Activated CD4-positive, alpha-beta T cell treated with anti-CD3 and anti-CD28 coated beads, Interleukin-2, amount 10 ng/mL, durations not matched to agents 7 days and 5 days (primary cell): Measurements from ENCODE around the gene DCST1. TPM values are rescaled to one million over a fixed set of nuclear protein-coding genes. Genes with fewer than 3 reads are reported as not detected.

Source experiments
- CTCF ChIA-PET: fragments of 350-600 bp; sonication (Branson Sonifier 250); formaldehyde crosslinking; loops from one replicate; lab custom pipeline; 2021; ENCODE audit warnings: antibody characterized with exemption; lab: Charles Lee
- POLR2A ChIA-PET: fragments of 350-600 bp; sonication (Branson Sonifier 250); formaldehyde crosslinking; loops from one replicate; lab custom pipeline; 2021; ENCODE audit warnings: antibody characterized with exemption; lab: Charles Lee
- DNase-seq: peaks from one replicate; pipeline ENCODE4 v3.0.0-alpha.2; 2020
- H3K27ac Mint-ChIP-seq: one replicate; pipeline ENCODE4 v1.8.0; 2021; ENCODE audit warnings: mild to moderate bottlenecking, moderate library complexity, mixed read lengths
- H3K27me3 Mint-ChIP-seq: one replicate; pipeline ENCODE4 v1.8.0; 2021; ENCODE audit warnings: mixed read lengths
- H3K36me3 Mint-ChIP-seq: one replicate; pipeline ENCODE4 v1.8.0; 2021; ENCODE audit warnings: low read depth, mixed read lengths
- H3K4me1 Mint-ChIP-seq: one replicate; pipeline ENCODE4 v1.8.0; 2021; ENCODE audit warnings: mixed read lengths
- H3K4me3 Mint-ChIP-seq: one replicate; pipeline ENCODE4 v1.8.0; 2021; ENCODE audit warnings: mild to moderate bottlenecking, moderate library complexity, mixed read lengths
- H3K9me3 Mint-ChIP-seq: one replicate; pipeline ENCODE4 v1.8.0; 2021; ENCODE audit warnings: mixed read lengths
- total RNA-seq, 2 experiments: library from RNA; stranded (reverse); gene quantifications; one replicate each; pipeline ENCODE4 v1.2.3, GENCODE V29; 2021

Gene DCST1
- total RNA-seq, 2 experiments from 2014 or later = not detected

DNA sequence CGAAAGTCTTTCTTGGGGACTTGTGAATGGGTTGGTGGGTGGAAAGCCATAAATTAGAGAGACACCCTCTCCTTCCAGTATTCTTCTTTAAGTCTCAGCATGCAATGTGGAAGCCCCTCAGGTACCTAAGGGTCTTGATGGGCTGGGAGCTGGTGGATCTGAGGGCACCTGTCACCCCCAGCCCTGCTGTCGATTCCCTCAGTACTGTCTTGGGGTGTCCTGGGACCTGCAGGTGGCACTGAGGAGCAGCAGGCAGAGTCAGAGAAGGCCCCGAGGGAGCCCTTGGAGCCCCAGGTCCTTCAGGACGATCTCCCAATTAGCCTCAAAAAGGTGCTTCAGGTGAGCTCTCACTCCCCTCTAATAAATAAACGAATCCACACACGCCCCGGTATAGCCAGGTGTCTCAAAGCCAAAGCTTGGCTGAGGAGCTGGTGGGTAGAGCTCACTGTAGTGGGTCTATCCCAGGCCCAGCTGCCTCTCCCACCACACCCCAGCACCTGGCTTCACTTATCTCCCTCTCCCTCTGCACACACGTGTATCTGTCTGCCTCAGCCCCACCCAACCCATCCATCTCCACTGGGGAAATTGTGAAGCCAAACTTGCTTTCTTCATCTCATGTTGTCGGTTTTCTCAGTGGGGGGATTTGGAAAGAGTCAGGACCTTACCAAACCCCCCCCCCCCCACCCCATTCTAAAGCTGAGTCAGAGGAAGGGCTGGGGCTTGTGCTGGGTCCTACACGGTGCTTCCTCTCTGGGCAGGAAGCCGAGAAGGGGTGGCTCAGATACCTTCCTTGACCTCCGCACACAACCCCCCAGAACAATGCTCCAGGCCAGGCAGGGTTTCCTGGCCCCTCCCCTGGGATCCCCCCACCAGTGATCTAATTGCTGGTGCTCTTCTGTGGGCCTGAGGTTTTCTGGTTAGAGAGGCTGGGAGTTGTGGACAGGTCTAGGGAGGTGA is 19.1 kb downstream of the DCST1 start:
- H3K36me3 Mint-ChIP-seq = no peaks in the 10 kb centered on the region
- CTCF ChIA-PET = interaction anchor here (0.6 to 3.9 kb wide), 18 partner anchors 9 to 237 kb away, joined by 3 to 48 read pairs (median 3); partner anchors contain the start of genes EFNA3 and KRTCAP2
- no peaks in the 10 kb centered on the region for H3K27me3 Mint-ChIP-seq
- peaks cover 30% of the 10 kb centered on the region for H3K4me1 Mint-ChIP-seq
- no peaks in the 10 kb centered on the region for H3K9me3 Mint-ChIP-seq
- peak overlapping the region; percentile 68 for H3K27ac Mint-ChIP-seq
- DNase-seq = peak; percentile 37
- POLR2A ChIA-PET = interaction anchor here (0.6 kb wide), 1 partner anchor 82 kb away, joined by 3 read pairs; the partner anchor contains the start of gene SHC1
- H3K4me3 Mint-ChIP-seq = peak overlapping the region; percentile 79

DNA sequence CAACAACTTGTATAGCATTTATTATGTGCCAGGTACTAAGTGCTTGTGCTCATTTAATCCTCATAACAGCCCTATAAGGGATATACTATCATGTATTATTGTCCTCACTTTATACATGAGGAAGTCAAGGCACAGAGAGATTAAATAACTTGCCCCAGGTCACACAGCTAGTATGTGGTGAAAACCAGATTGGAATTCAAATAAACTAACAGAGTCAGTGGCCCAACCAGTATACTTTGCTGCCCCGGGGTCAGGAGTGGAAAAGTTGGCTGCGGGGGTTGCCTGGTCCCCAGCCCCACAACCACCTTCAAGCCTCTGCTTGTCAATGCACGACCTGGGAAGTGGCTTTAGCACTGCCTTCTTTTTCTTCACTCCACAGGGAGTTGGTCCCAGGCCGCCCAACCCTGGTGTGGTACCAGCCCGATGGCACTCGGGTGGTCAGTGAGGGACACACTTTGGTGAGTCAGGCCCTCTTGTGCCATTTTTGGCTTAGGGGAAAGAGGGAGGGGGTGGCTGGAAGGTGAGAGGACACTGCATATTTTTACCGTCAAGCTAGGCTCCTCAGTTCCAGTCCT is 20.0 kb downstream of the DCST1 start:
- Mint-ChIP-seq H3K4me3 (peak overlapping the region; percentile 49), H3K4me1 (peaks cover 30% of the 10 kb centered on the region), H3K36me3 (peaks cover 2% of the 10 kb centered on the region), H3K9me3 (no peaks in the 10 kb centered on the region), H3K27ac (no peak overlapping the region), H3K27me3 (no peaks in the 10 kb centered on the region)
- CTCF ChIA-PET = interaction anchor here (0.7 to 3.9 kb wide), 10 partner anchors 8 to 119 kb away, joined by 3 to 48 read pairs (median 4); partner anchors contain the start of gene KRTCAP2
- POLR2A ChIA-PET = no interaction called here
- DNase-seq = no peak

DNA sequence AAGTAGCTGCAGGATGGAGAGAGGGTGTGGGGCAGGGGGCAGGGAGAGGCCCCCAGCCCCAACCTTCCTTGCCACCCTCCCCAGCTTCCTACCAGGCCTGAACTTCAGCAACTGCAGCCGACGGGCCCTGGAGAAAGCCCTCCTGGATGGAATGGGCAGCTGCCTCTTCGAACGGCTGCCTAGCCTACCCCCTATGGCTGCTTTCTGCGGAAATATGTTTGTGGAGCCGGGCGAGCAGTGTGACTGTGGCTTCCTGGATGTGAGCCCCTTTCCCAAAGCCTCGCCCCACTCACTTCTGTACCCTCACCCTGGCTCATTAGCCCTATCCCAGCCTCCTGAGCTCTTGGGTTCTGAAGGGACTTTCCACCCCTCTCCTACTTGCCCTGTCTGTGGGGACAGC is 23.5 kb downstream of the DCST1 start:
- DNase-seq = no peak
- H3K27me3 Mint-ChIP-seq = no peaks in the 10 kb centered on the region
- no peaks in the 10 kb centered on the region for H3K9me3 Mint-ChIP-seq
- POLR2A ChIA-PET = interaction anchor here (0.6 kb wide), 1 partner anchor 28 kb away, joined by 3 read pairs; no protein-coding TSS in a partner anchor
- H3K36me3 Mint-ChIP-seq = peaks cover 2% of the 10 kb centered on the region
- CTCF ChIA-PET = interaction anchor here (1.0 to 1.9 kb wide), 4 partner anchors 24 to 116 kb away, joined by 3 to 9 read pairs (median 4); partner anchors contain the start of gene KRTCAP2
- H3K4me1 Mint-ChIP-seq = peaks cover 21% of the 10 kb centered on the region
- no peak overlapping the region for H3K27ac Mint-ChIP-seq
- H3K4me3 Mint-ChIP-seq = no peak overlapping the region

DNA sequence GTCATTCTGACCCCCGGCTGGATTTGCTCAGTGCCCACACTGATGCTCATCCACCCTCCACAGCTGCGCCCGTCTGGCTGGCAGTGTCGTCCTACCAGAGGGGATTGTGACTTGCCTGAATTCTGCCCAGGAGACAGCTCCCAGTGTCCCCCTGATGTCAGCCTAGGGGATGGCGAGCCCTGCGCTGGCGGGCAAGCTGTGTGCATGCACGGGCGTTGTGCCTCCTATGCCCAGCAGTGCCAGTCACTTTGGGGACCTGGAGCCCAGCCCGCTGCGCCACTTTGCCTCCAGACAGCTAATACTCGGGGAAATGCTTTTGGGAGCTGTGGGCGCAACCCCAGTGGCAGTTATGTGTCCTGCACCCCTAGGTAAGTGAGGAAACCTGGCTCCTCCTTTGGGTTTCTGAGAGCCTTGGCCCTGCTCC is 24.2 kb downstream of the DCST1 start:
- ChIA-PET CTCF (interaction anchor here (1.0 to 1.9 kb wide), 3 partner anchors 25 to 115 kb away, joined by 3 to 9 read pairs (median 5); partner anchors contain the start of gene KRTCAP2), POLR2A (no interaction called here)
- Mint-ChIP-seq H3K4me3 (no peak overlapping the region), H3K4me1 (peaks cover 20% of the 10 kb centered on the region), H3K27ac (no peak overlapping the region), H3K36me3 (peaks cover 2% of the 10 kb centered on the region), H3K27me3 (no peaks in the 10 kb centered on the region), H3K9me3 (no peaks in the 10 kb centered on the region)
- DNase-seq = no peak

DNA sequence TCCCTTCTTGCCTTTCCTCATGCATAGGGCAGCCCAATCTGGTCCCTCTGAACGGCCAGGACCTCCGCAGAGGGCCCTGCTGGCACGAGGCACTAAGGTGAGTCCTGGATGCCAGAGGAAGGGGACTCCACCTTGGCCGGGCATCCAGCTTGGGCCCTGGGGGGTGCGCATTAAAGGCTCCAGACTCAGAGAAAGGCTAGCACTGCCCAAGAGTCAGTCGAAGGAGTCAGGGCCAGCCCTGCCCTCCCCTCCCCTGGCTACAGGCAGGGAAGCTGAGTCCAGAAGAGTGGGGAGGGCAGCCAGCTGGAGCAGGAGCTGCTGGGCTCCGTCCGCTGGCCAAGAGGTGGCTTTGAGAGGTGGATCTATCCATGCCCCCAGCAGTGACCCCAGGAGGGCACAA is 27.1 kb downstream of the DCST1 start:
- Mint-ChIP-seq H3K27me3 (no peaks in the 10 kb centered on the region), H3K27ac (no peak overlapping the region), H3K9me3 (no peaks in the 10 kb centered on the region), H3K4me1 (peaks cover 31% of the 10 kb centered on the region), H3K4me3 (no peak overlapping the region), H3K36me3 (peaks cover 2% of the 10 kb centered on the region)
- no peak for DNase-seq
- ChIA-PET POLR2A (no interaction called here), CTCF (interaction anchor here (0.8 to 5.1 kb wide), 12 partner anchors 9 to 115 kb away, joined by 3 to 48 read pairs (median 5); partner anchors contain the start of genes ADAM15 and EFNA3)

DNA sequence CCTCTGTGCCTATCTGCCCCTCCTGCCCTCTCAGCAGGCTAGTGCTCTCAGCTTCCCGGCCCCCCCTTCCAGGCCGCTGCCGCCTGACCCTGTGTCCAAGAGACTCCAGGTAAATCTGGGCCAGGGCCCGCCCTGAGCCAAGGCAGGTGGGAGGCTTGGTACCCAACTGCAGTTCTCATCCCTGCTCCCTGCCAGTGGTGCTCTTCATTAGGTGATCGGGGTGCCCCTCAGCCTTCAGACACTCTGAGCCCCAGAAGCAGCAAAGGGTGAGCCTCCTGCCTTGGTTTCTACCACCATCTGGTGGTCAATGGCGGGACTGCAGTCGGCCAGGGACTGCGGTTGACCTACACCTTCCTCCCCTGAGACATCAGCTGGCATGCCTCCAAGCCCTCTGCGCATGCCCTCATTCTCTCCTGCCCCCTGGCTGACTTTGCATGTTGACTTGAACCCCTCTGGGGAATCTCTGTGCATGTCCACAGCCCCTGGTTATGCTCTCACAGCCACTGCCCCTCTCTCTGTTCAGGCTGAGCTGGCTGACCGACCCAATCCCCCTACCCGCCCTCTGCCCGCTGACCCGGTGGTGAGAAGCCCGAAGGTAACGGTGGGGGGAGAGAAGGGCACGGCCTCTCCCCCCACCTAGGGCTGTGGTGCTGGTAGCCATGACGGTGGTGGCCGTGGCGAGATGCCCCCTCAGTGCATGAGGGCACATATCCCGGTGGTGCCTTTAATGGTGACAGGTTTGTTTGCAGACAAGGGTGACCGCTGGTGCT is 27.9 kb downstream of the DCST1 start:
- Mint-ChIP-seq H3K4me3 (no peak overlapping the region), H3K4me1 (peaks cover 36% of the 10 kb centered on the region), H3K9me3 (no peaks in the 10 kb centered on the region), H3K36me3 (peaks cover 5% of the 10 kb centered on the region), H3K27me3 (no peaks in the 10 kb centered on the region), H3K27ac (no peak overlapping the region)
- DNase-seq = peak; percentile 95
- ChIA-PET POLR2A (no interaction called here), CTCF (interaction anchor here (0.6 to 5.1 kb wide), 30 partner anchors 9 to 919 kb away, joined by 3 to 48 read pairs (median 4); partner anchors contain the start of genes ADAM15, DCST1, DCST2 and EFNA3)

DNA sequence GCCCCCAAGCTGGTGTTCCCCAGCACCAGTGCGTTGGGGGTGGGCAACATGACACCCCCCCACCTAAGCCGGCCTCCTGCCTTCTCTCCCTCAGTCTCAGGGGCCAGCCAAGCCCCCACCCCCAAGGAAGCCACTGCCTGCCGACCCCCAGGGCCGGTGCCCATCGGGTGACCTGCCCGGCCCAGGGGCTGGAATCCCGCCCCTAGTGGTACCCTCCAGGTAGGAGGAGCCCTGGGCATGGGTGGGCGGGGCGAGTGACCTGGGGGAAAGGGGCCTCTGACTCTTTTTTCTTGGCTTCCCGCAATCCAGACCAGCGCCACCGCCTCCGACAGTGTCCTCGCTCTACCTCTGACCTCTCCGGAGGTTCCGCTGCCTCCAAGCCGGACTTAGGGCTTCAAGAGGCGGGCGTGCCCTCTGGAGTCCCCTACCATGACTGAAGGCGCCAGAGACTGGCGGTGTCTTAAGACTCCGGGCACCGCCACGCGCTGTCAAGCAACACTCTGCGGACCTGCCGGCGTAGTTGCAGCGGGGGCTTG is 28.6 kb downstream of the DCST1 start:
- H3K27ac Mint-ChIP-seq = no peak overlapping the region
- POLR2A ChIA-PET = no interaction called here

DNA sequence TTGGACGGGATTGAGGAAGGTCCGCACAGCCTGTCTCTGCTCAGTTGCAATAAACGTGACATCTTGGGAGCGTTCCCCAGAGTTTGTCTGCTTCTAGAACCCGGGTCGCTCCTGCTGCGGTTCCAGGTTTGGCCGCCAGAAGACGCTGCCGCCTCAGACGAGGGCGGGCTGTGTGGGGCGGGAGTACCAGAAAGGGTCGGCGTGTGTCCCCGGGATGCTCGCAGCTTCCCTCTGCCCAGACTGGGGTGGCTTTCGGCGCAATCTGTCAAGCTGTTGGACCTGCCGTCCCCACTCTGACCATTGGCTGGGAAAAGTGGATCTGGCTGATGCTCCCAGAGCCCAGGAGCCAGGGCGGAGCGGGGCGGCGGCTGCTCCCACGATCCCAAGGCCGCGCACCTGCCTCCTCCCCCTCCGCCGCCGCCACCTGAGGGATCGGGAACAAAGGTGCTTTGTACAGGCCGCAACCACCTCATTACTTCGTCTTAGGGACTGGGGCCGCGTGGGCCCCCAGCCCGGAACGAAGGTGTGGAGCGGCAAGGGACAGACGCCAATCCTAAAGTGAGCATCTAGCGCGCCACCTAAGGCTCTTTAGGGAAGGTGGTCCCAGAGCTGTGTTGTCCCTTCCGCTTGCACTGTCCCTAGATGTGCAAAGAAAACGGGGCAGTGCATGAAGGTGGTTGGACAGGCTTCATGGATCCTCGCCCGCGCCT is 29.2 kb downstream of the DCST1 start:
- Mint-ChIP-seq H3K27me3 (no peaks in the 10 kb centered on the region), H3K36me3 (peaks cover 5% of the 10 kb centered on the region), H3K9me3 (no peaks in the 10 kb centered on the region), H3K4me3 (peak overlapping the region; percentile 91), H3K4me1 (peaks cover 36% of the 10 kb centered on the region), H3K27ac (no peak overlapping the region)
- POLR2A ChIA-PET = no interaction called here
- DNase-seq = peak; percentile 84
- CTCF ChIA-PET = interaction anchor here (0.6 to 5.1 kb wide), 8 partner anchors 11 to 793 kb away, joined by 3 to 48 read pairs (median 4); partner anchors contain the start of gene ADAM15

More for the DNA sequence above, 28.6 kb downstream of the DCST1 start:
- Mint-ChIP-seq H3K9me3 (no peaks in the 10 kb centered on the region), H3K4me3 (peak overlapping the region; percentile 91), H3K4me1 (peaks cover 36% of the 10 kb centered on the region), H3K36me3 (peaks cover 5% of the 10 kb centered on the region), H3K27me3 (no peaks in the 10 kb centered on the region)
- CTCF ChIA-PET = interaction anchor here (0.6 to 5.1 kb wide), 31 partner anchors 8 to 918 kb away, joined by 3 to 48 read pairs (median 4); partner anchors contain the start of genes ADAM15, DCST1, DCST2 and EFNA3
- DNase-seq = no peak

DNA sequence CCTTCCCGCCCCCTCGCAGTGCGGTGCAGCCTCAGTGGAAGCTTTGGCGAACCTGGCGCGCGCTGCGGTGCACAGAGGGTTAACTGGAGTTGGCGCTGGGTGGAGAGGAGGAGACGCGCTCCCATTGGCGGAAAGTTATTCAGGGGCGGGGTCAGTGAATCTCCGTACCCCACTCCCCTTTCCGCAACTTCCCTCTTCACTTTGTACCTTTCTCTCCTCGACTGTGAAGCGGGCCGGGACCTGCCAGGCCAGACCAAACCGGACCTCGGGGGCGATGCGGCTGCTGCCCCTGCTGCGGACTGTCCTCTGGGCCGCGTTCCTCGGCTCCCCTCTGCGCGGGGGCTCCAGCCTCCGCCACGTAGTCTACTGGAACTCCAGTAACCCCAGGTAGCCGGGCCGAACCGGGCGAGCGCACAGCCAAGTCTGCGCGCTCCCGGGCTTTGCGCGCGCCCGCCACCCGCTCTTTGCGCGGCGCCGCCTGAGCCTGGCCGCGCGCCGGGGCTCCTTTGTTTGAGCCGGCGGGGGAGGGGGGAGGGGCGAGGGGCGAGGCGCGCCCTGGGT is 30.0 kb downstream of the DCST1 start, which contains the start of gene EFNA4:
TSS of gene EFNA4 (plus strand) at position 191 of the 561 bp plus-strand sequence. CDS start at position 275, 84 bp downstream.
- H3K4me3 Mint-ChIP-seq = peak within 1 kb of the TSS; percentile 91
- ChIA-PET POLR2A (no interaction called here), CTCF (interaction anchor here (1.0 to 5.1 kb wide), 9 partner anchors 11 to 109 kb away, joined by 3 to 48 read pairs (median 5); partner anchors contain the start of genes ADAM15 and KRTCAP2)
- H3K9me3 Mint-ChIP-seq = no peaks in the 10 kb centered on the region
- DNase-seq = peak; percentile 91
- H3K4me1 Mint-ChIP-seq = peaks cover 36% of the 10 kb centered on the region
- H3K27me3 Mint-ChIP-seq = no peaks in the 10 kb centered on the region
- H3K27ac Mint-ChIP-seq = peak within 1 kb of the TSS; percentile 68
- peaks cover 5% of the 10 kb centered on the region for H3K36me3 Mint-ChIP-seq

DNA sequence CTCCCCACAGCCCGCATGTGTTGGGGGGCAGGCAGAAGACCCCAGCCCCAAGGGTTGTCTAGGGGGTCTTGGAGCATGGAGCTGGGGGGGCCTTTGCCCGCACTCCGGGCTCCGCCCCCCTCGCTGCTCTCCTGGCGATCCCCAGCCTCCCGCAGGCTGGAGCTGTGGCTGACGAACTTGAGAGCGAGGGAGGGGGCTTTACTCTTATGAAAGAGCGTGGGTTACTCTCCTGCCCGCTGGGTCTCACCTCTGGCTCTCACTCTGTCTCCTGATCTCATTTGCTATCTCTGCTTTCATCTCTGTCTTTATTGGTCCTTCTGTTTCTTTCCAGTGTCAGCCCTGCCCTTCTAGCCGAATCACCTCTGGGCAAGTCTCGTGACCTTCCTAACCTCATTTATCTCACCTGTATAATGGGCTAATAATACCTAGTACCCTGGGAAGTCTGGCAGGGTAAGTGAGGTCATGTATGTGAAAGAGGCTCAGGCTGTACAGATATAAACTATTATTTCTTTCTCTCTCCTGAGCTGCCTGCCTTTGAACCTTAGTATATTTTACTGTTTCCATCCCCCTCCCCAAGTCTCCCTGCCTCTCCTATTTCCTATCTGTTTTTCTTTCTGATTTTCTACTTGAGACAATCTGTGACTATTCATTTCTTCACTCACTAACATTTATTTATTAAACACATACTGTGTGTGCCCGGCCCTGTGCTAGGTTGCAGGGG is 30.6 kb downstream of the DCST1 start:
- peak overlapping the region; percentile 91 for H3K4me3 Mint-ChIP-seq
- POLR2A ChIA-PET = interaction anchor here (0.6 kb wide), 1 partner anchor 396 kb away, joined by 3 read pairs; no protein-coding TSS in a partner anchor

More for the DNA sequence above, 30.6 kb downstream of the DCST1 start:
- CTCF ChIA-PET = interaction anchor here (1.2 to 2.8 kb wide), 7 partner anchors 10 to 108 kb away, joined by 3 to 11 read pairs (median 5); partner anchors contain the start of gene KRTCAP2
- no peaks in the 10 kb centered on the region for H3K27me3 Mint-ChIP-seq
- peaks cover 9% of the 10 kb centered on the region for H3K36me3 Mint-ChIP-seq
- H3K9me3 Mint-ChIP-seq = no peaks in the 10 kb centered on the region
- peak overlapping the region; percentile 56 for H3K27ac Mint-ChIP-seq
- peaks cover 36% of the 10 kb centered on the region for H3K4me1 Mint-ChIP-seq
- DNase-seq = no peak
